HepG2 (cell line): Measurements from ENCODE around the gene EXTL1. TPM values are rescaled to one million over a fixed set of nuclear protein-coding genes. Genes with fewer than 3 reads are reported as not detected.

Experiments used
- ARID2 ChIP-seq: sonication (generic); formaldehyde crosslinking; IDR thresholded peaks from 2 replicates; pipeline ENCODE4 v1.8.1; 2022; ENCODE audit warnings: mild to moderate bottlenecking, missing genetic modification reagents, borderline replicate concordance
- ATF3 ChIP-seq: sonication (generic); formaldehyde crosslinking; IDR thresholded peaks from 2 replicates; pipeline ENCODE4 v1.4.0; 2020; ENCODE audit warnings: missing genetic modification reagents
- ATRX ChIP-seq: sonication (generic); formaldehyde crosslinking; IDR thresholded peaks from 2 replicates; pipeline ENCODE4 v1.4.0; 2020; ENCODE audit warnings: missing genetic modification reagents, borderline replicate concordance
- CBFB ChIP-seq: sonication (generic); formaldehyde crosslinking; IDR thresholded peaks from 2 replicates; pipeline ENCODE4 v1.4.0; 2020; ENCODE audit warnings: missing genetic modification reagents
- IKZF5 ChIP-seq: IDR thresholded peaks from 2 replicates; pipeline ENCODE4 v1.6.1; 2018; ENCODE audit warnings: missing genetic modification reagents, mild to moderate bottlenecking, missing compliant biosample characterization
- NR2F6 ChIP-seq, 2 experiments: IDR thresholded peaks; 2 replicates each; pipeline ENCODE4 v1.6.1; 2016; ENCODE audit warnings: antibody characterized with exemption in 1 of 2, mild to moderate bottlenecking in 1 of 2
- PHF20 ChIP-seq: sonication (generic); formaldehyde crosslinking; IDR thresholded peaks from 2 replicates; pipeline ENCODE4 v1.5.0; 2020; ENCODE audit warnings: mild to moderate bottlenecking, missing genetic modification reagents
- TFDP1 ChIP-seq: IDR thresholded peaks from 2 replicates; pipeline ENCODE4 v1.6.1; 2016; ENCODE audit warnings: missing compliant biosample characterization, missing genetic modification reagents, borderline replicate concordance
- ZFYVE20 ChIP-seq: sonication (generic); formaldehyde crosslinking; IDR thresholded peaks from 2 replicates; pipeline ENCODE4 v1.8.0; 2023; ENCODE audit warnings: low read depth, mild to moderate bottlenecking, moderate library complexity, missing genetic modification reagents, borderline replicate concordance
- ZNF263 ChIP-seq: sonication (generic); formaldehyde crosslinking; IDR thresholded peaks from 2 replicates; pipeline ENCODE4 v1.4.0; 2020; ENCODE audit warnings: missing genetic modification reagents
- ZNF383 ChIP-seq: sonication (generic); formaldehyde crosslinking; IDR thresholded peaks from 2 replicates; pipeline ENCODE4 v1.4.0; 2020; ENCODE audit warnings: missing genetic modification reagents, mild to moderate bottlenecking, borderline replicate concordance
- ZNF510 ChIP-seq: sonication (generic); formaldehyde crosslinking; IDR thresholded peaks from 2 replicates; pipeline ENCODE4 v1.4.0; 2020; ENCODE audit warnings: low read depth, mild to moderate bottlenecking, missing genetic modification reagents
- ZNF547 ChIP-seq: sonication (generic); formaldehyde crosslinking; IDR thresholded peaks from 2 replicates; pipeline ENCODE4 v1.5.1; 2020; ENCODE audit warnings: mild to moderate bottlenecking, missing genetic modification reagents
- ZNF574 ChIP-seq: sonication (generic); formaldehyde crosslinking; IDR thresholded peaks from 2 replicates; pipeline ENCODE4 v1.4.0; 2020; ENCODE audit warnings: missing genetic modification reagents
- ZNF672 ChIP-seq: sonication (generic); formaldehyde crosslinking; IDR thresholded peaks from 2 replicates; pipeline ENCODE4 v1.8.1; 2022; ENCODE audit warnings: missing genetic modification reagents
- ZNF687 ChIP-seq: sonication (generic); formaldehyde crosslinking; IDR thresholded peaks from 2 replicates; pipeline ENCODE4 v1.5.1; 2020; ENCODE audit warnings: mild to moderate bottlenecking, missing genetic modification reagents, moderate library complexity
- ZNF816 ChIP-seq: sonication (generic); formaldehyde crosslinking; IDR thresholded peaks from 2 replicates; pipeline ENCODE4 v1.8.0; 2022; ENCODE audit warnings: missing genetic modification reagents, mild to moderate bottlenecking, borderline replicate concordance
- ZNF839 ChIP-seq: sonication (generic); formaldehyde crosslinking; IDR thresholded peaks from 2 replicates; pipeline ENCODE4 v1.4.0; 2020; ENCODE audit warnings: missing genetic modification reagents, mild to moderate bottlenecking, borderline replicate concordance
- polyA plus RNA-seq, 8 experiments: library from polyadenylated mRNA; depleted of rRNA in 3 of 8; stranded (reverse) in 7 of 8; unstranded in 1 of 8; fragments of >200 nt; fragmentation: Illumina TruSeq in 4 of 8; extraction: Trizol in 4 of 8; gene quantifications; 2 replicates each; pipeline versions ENCODE4 v1.2.1 to v1.2.3, GENCODE V29; 2011 to 2016; ENCODE audit warnings: low read depth in 4 of 8, missing spikeins in 1 of 8, mixed read lengths in 1 of 8; ENCODE audit not compliant: insufficient read depth in 1 of 8
- total RNA-seq, 5 experiments: library from RNA; depleted of rRNA; stranded (reverse); fragments of >200 nt; fragmentation: Illumina TruSeq; extraction: Trizol; gene quantifications; 2 replicates each; pipeline ENCODE4 v1.2.3, GENCODE V29; 2016; ENCODE audit warnings: low read depth in 1 of 5

EXTL1 gene
- total and polyA plus RNA-seq, 2 of the 13 experiments (the other 11 are each of a cell fraction or from before 2014, with no cell fraction given), result 0.35 to 1.0 TPM

GRCh38 chr1:26035959-26036755, 14.6 kb downstream of the EXTL1 start (continued):
- TF ChIP-seq ATF3 (0 out of 2 replicates have a peak, but pooled peaks have one; percentile 28), IKZF5 (CRISPR knock-in tag) (no peak), ZNF816 (CRISPR knock-in tag) (0 out of 2 replicates have a peak, but pooled peaks have one; percentile 48), ZNF672 (no peak), TFDP1 (peak; percentile 53; the same call in 1 of the 2 replicates), ZNF547 (CRISPR knock-in tag) (no peak), CBFB (CRISPR knock-in tag) (peak; percentile 72; the same call in 1 of the 2 replicates), ZFYVE20 (no peak), ZNF263 (0 out of 2 replicates have a peak, but pooled peaks have one; percentile 31), NR2F6 (IDR thresholded peaks at IDR 0.05) (peak; percentile 45; the same call in 1 of the 2 replicates), NR2F6 (CRISPR knock-in tag; IDR thresholded peaks at IDR 0.05) (peak; percentile 32; the same call in 1 of the 2 replicates), ARID2 (no peak), ZNF510 (CRISPR knock-in tag) (0 out of 2 replicates have a peak, but pooled peaks have one; percentile 19), PHF20 (CRISPR knock-in tag) (no peak; the same call in 1 of the 2 replicates), ZNF839 (CRISPR knock-in tag) (no peak), ZNF574 (CRISPR knock-in tag) (0 out of 2 replicates have a peak, but pooled peaks have one; percentile 11), ZNF687 (CRISPR knock-in tag) (peak; percentile 63), ATRX (CRISPR knock-in tag) (no peak), ZNF383 (CRISPR knock-in tag) (peak; percentile 82; the same call in 1 of the 2 replicates)
